K562 (cell line): ENCODE results near the gene BEST2. TPM values are rescaled to one million over a fixed set of nuclear protein-coding genes. Genes with fewer than 3 reads are reported as not detected.
A peak's percentile ranks its signal among the peaks of the same experiment; 100 is the strongest.

Experiments used
- ARHGAP35 ChIP-seq: fragments of 450-650 bp; IDR thresholded peaks from 2 replicates; pipeline ENCODE4 v1.6.1; 2018; ENCODE audit not compliant: partially characterized antibody
- DPF2 ChIP-seq: fragments of 450-650 bp; IDR thresholded peaks from 2 replicates; pipeline ENCODE4 v1.6.1; 2016
- NR2C2 ChIP-seq, 2 experiments: fragments of 200-800 bp in 1 of 2; sonication (Bioruptor generic) in 1 of 2; sonication (generic) in 1 of 2; formaldehyde crosslinking in 1 of 2; IDR thresholded peaks; 2 replicates each; pipeline versions ENCODE4 v1.6.1 to v1.8.0; 2016 to 2022; ENCODE audit warnings: mild to moderate bottlenecking in 1 of 2, missing compliant biosample characterization in 1 of 2, missing genetic modification characterization in 1 of 2, missing genetic modification reagents in 1 of 2
- PHB2 ChIP-seq: fragments of 450-650 bp; IDR thresholded peaks from 2 replicates; pipeline ENCODE4 v1.6.1; 2017; ENCODE audit warnings: low read depth
- PHF21A ChIP-seq: fragments of 450-650 bp; IDR thresholded peaks from 2 replicates; pipeline ENCODE4 v1.6.1; 2017; ENCODE audit warnings: low read depth, borderline replicate concordance
- RFX7 ChIP-seq: fragments of 250-450 bp; sonication (Bioruptor Pico); IDR thresholded peaks from 2 replicates; pipeline ENCODE4 v1.5.1; 2021; ENCODE audit warnings: mild to moderate bottlenecking
- SAP30 ChIP-seq: fragments of 200-600 bp; sonication (generic); IDR thresholded peaks from 2 replicates; pipeline ENCODE4 v1.6.1; 2012; ENCODE audit warnings: borderline replicate concordance, low read depth, mild to moderate bottlenecking, moderate library complexity, low read length, control low read depth, inconsistent platforms; ENCODE audit not compliant: insufficient read depth, poor library complexity, severe bottlenecking
- TAF9B ChIP-seq: fragments of 450-650 bp; IDR thresholded peaks from 2 replicates; pipeline ENCODE4 v1.6.1; 2018; ENCODE audit warnings: mild to moderate bottlenecking; ENCODE audit not compliant: partially characterized antibody
- THRAP3 ChIP-seq: fragments of 450-650 bp; IDR thresholded peaks from 2 replicates; pipeline ENCODE4 v1.6.1; 2016; ENCODE audit warnings: mild to moderate bottlenecking, inconsistent platforms, borderline replicate concordance
- ZC3H8 ChIP-seq: fragments of 450-650 bp; IDR thresholded peaks from 2 replicates; pipeline ENCODE4 v1.6.1; 2017
- ZNF766 ChIP-seq: fragments of 200-800 bp; sonication (Bioruptor generic); conservative IDR thresholded peaks from 2 replicates; pipeline ENCODE4 v1.6.1; 2016; ENCODE audit warnings: missing genetic modification characterization, missing compliant biosample characterization
- polyA plus RNA-seq, 8 experiments: library from polyadenylated mRNA; depleted of rRNA in 4 of 8; stranded (reverse) in 5 of 8; unstranded in 3 of 8; fragments of >200 nt; fragmentation: Nextera tagmentation in 2 of 8; fragmentation: Illumina TruSeq in 1 of 8; extraction: Ambion mirVana in 2 of 8; extraction: Trizol in 1 of 8; gene quantifications; 2 replicates each; pipeline versions ENCODE4 v1.2.1 to v1.2.3, GENCODE V29; 2011 to 2014; ENCODE audit warnings: inconsistent platforms in 1 of 8, missing spikeins in 1 of 8
- total RNA-seq, 7 experiments: library from RNA; depleted of rRNA in 6 of 7; stranded (reverse); fragments of >200 nt in 6 of 7; fragmentation: Illumina TruSeq in 2 of 7; extraction: Trizol in 2 of 7; gene quantifications; 2 replicates each; pipeline versions ENCODE4 v1.2.1 to v1.2.3, GENCODE V29; 2011 to 2021; ENCODE audit warnings: low replicate concordance in 1 of 7
- TF ChIP-seq, protein P1 (sequence below): fragments of 200-800 bp; sonication (Bioruptor generic); IDR thresholded peaks from 2 replicates; pipeline ENCODE4 v1.6.1; 2017; ENCODE audit warnings: missing genetic modification characterization, missing compliant biosample characterization
- TF ChIP-seq, protein P2 (sequence below): sonication (generic); formaldehyde crosslinking; IDR thresholded peaks from 2 replicates; pipeline ENCODE4 v1.8.0; 2022; ENCODE audit warnings: missing genetic modification reagents, mild to moderate bottlenecking, moderate library complexity, borderline replicate concordance
- TF ChIP-seq, protein P3 (sequence below): fragments of 450-650 bp; formaldehyde crosslinking; IDR thresholded peaks from 2 replicates; pipeline ENCODE4 v1.4.0; 2020; ENCODE audit warnings: mild to moderate bottlenecking, moderate library complexity
- TF ChIP-seq, protein P4 (sequence below), 2 experiments: fragments of 450-650 bp; IDR thresholded peaks; 2 replicates each; pipeline ENCODE4 v1.6.1; 2016
- TF ChIP-seq, protein P5 (sequence below), 3 experiments: fragments of 200-800 bp in 1 of 3; sonication (Bioruptor generic) in 1 of 3; sonication (generic) in 1 of 3; formaldehyde crosslinking in 1 of 3; IDR thresholded peaks; 2 replicates each; pipeline versions ENCODE4 v1.6.1 to v1.8.0; 2016 to 2022; ENCODE audit warnings: mild to moderate bottlenecking in 2 of 3, missing compliant biosample characterization in 2 of 3, missing genetic modification characterization in 2 of 3, missing genetic modification reagents in 1 of 3

BEST2 gene
- total and polyA plus RNA-seq, 9 of the 15 experiments (the other 6 are each of a cell fraction or from before 2014, with no cell fraction given): not detected

DNA sequence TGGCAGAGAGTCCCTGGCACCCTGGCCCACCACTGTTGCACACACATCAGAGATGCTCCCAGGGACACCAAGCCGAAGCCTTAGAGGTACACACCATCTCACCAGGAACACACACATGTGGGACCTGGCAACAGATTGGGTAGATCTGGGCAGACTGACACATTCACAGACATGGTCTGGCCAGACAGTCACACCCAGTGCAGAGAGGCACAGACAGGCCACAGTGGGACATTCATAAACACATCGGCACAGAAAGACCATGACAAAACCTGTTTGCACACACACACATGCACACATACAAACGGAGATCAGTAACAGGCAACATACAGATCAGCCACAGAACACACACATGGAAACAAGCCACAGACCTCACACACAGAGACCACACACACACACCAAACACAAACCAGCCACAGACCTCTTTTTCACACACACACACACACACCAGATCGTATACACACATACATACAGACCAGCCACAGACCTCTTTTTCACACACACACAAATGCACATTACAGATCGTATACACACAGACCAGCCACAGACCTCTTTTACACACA, 33.4 kb downstream of the BEST2 start (continued):
- TF ChIP-seq, protein P1, sequence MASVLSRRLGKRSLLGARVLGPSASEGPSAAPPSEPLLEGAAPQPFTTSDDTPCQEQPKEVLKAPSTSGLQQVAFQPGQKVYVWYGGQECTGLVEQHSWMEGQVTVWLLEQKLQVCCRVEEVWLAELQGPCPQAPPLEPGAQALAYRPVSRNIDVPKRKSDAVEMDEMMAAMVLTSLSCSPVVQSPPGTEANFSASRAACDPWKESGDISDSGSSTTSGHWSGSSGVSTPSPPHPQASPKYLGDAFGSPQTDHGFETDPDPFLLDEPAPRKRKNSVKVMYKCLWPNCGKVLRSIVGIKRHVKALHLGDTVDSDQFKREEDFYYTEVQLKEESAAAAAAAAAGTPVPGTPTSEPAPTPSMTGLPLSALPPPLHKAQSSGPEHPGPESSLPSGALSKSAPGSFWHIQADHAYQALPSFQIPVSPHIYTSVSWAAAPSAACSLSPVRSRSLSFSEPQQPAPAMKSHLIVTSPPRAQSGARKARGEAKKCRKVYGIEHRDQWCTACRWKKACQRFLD (CRISPR knock-in tag): 0 out of 2 replicates have a peak, but pooled peaks have one; percentile 8
- TF ChIP-seq PHF21A (no peak), ZC3H8 (0 out of 2 replicates have a peak, but pooled peaks have one; percentile 15), PHB2 (0 out of 2 replicates have a peak, but pooled peaks have one; percentile 8), DPF2 (peak; percentile 12; the same call in 1 of the 2 replicates), THRAP3 (peak; percentile 76; the same call in 1 of the 2 replicates), ZNF766 (CRISPR knock-in tag) (0 out of 2 replicates have a peak, but pooled peaks have one; percentile 36), SAP30 (no peak), TAF9B (no peak), NR2C2 (CRISPR knock-in tag; IDR thresholded peaks at IDR 0.05) (no peak), NR2C2 (tag; IDR thresholded peaks at IDR 0.05) (peak; percentile 14; the same call in 1 of the 2 replicates), ARHGAP35 (peak; percentile 5), RFX7 (CRISPR knock-in tag) (no peak)
- TF ChIP-seq, protein P2, sequence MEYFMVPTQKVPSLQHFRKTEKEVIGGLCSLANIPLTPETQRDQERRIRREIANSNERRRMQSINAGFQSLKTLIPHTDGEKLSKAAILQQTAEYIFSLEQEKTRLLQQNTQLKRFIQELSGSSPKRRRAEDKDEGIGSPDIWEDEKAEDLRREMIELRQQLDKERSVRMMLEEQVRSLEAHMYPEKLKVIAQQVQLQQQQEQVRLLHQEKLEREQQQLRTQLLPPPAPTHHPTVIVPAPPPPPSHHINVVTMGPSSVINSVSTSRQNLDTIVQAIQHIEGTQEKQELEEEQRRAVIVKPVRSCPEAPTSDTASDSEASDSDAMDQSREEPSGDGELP (CRISPR knock-in tag): no peak; the same call in 1 of the 2 replicates
- TF ChIP-seq, protein P3, sequence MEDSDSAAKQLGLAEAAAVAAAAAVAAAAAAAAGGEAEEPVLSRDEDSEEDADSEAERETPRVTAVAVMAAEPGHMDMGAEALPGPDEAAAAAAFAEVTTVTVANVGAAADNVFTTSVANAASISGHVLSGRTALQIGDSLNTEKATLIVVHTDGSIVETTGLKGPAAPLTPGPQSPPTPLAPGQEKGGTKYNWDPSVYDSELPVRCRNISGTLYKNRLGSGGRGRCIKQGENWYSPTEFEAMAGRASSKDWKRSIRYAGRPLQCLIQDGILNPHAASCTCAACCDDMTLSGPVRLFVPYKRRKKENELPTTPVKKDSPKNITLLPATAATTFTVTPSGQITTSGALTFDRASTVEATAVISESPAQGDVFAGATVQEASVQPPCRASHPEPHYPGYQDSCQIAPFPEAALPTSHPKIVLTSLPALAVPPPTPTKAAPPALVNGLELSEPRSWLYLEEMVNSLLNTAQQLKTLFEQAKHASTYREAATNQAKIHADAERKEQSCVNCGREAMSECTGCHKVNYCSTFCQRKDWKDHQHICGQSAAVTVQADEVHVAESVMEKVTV: no peak
- TF ChIP-seq, protein P4, sequence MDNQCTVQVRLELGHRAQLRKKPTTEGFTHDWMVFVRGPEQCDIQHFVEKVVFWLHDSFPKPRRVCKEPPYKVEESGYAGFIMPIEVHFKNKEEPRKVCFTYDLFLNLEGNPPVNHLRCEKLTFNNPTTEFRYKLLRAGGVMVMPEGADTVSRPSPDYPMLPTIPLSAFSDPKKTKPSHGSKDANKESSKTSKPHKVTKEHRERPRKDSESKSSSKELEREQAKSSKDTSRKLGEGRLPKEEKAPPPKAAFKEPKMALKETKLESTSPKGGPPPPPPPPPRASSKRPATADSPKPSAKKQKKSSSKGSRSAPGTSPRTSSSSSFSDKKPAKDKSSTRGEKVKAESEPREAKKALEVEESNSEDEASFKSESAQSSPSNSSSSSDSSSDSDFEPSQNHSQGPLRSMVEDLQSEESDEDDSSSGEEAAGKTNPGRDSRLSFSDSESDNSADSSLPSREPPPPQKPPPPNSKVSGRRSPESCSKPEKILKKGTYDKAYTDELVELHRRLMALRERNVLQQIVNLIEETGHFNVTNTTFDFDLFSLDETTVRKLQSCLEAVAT (IDR thresholded peaks at IDR 0.05): peak; percentile 77 to 82; a peak in 3 of 4 replicates
- TF ChIP-seq, protein P5, sequence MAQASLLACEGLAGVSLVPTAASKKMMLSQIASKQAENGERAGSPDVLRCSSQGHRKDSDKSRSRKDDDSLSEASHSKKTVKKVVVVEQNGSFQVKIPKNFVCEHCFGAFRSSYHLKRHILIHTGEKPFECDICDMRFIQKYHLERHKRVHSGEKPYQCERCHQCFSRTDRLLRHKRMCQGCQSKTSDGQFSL (CRISPR knock-in tag; IDR thresholded peaks at IDR 0.05): no peak
- TF ChIP-seq, protein P5 (tag; IDR thresholded peaks at IDR 0.05): 0 out of 4 replicates have a peak, but pooled peaks of 1 of the 2 experiments have one; percentile 29
- TF ChIP-seq, all 486 proteins: peak for 41
